A549 (cell line): ENCODE results near the gene TMUB2. TPM values are rescaled to one million over a fixed set of nuclear protein-coding genes. Genes with fewer than 3 reads are reported as not detected.

ENCODE experiments used
- ATAC-seq, 2 experiments: fragments of 200-7000 bp in 1 of 2; fragments of >200 bp in 1 of 2; cut with Nextera tagmentation in 1 of 2; cut with Tn5 transposase in 1 of 2; 3 replicates each; pipeline versions ENCODE4 v1.8.0 to v1.9.1; 2018 to 2020; ENCODE audit warnings: mild to moderate bottlenecking in 1 of 2, moderate library complexity in 1 of 2
- CTCF ChIA-PET: fragments of 300-600 bp; sonication (Branson Sonifier 250); formaldehyde crosslinking; extraction: SDS; loops from one replicate; lab custom pipeline; 2021; ENCODE audit warnings: antibody characterized with exemption, inconsistent platforms; lab: Yijun Ruan, JAX
- POLR2A ChIA-PET: fragments of 350-600 bp; formaldehyde crosslinking; extraction: SDS; loops from one replicate; lab custom pipeline; 2021; ENCODE audit warnings: antibody characterized with exemption, inconsistent platforms; lab: Yijun Ruan, JAX
- DNase-seq, 2 experiments: peaks; one replicate each; pipeline versions ENCODE4 v3.0.0 to v3.0.0-alpha.2; 2011 to 2016; ENCODE audit warnings: low read depth in 1 of 2, low spot score in 1 of 2
- FAIRE-seq: peaks from 2 replicates; lab custom pipeline; 2011; peaks lifted over from hg19 to GRCh38; lab: Jason Lieb, UNC
- H3K27ac ChIP-seq, 2 experiments: fragments of >200 bp; sonication (Bioruptor Twin); formaldehyde crosslinking; 3 replicates each; pipeline ENCODE4 v1.5.1; 2016 to 2017
- H3K4me1 ChIP-seq: fragments of >200 bp; sonication (Bioruptor Twin); formaldehyde crosslinking; 3 replicates; pipeline ENCODE4 v1.6.1; 2016
- H3K4me2 ChIP-seq: fragments of >200 bp; sonication (Bioruptor Twin); formaldehyde crosslinking; 3 replicates; pipeline ENCODE4 v1.6.1; 2016
- H3K4me3 ChIP-seq: fragments of >200 bp; sonication (Bioruptor Twin); formaldehyde crosslinking; 3 replicates; pipeline ENCODE4 v1.5.1; 2016
- H3K9me3 ChIP-seq: fragments of >200 bp; sonication (Bioruptor Twin); formaldehyde crosslinking; 3 replicates; pipeline ENCODE4 v1.6.1; 2016
- BCL3 ChIP-seq: fragments of >200 bp; sonication (Bioruptor Twin); formaldehyde crosslinking; IDR thresholded peaks from 3 replicates; pipeline ENCODE4 v1.6.1; 2016
- CTCF ChIP-seq: fragments of >200 bp; sonication (Bioruptor Twin); formaldehyde crosslinking; IDR thresholded peaks from 3 replicates; pipeline ENCODE4 v1.5.1; 2016
- EP300 ChIP-seq, 2 experiments: fragments of >200 bp; sonication (Bioruptor Twin); formaldehyde crosslinking; IDR thresholded peaks; 2 replicates in 1 of 2; 3 replicates in 1 of 2; pipeline ENCODE4 v1.6.1; 2016 to 2017
- HMGXB4 ChIP-seq: fragments of 250-450 bp; sonication (Bioruptor Pico); IDR thresholded peaks from 2 replicates; pipeline ENCODE4 v1.5.0; 2021; ENCODE audit warnings: mild to moderate bottlenecking, moderate library complexity, borderline replicate concordance
- HOXB5 ChIP-seq: fragments of 250-450 bp; sonication (Bioruptor Pico); IDR thresholded peaks from 2 replicates; pipeline ENCODE4 v1.5.0; 2020; ENCODE audit warnings: mild to moderate bottlenecking, moderate library complexity
- MAX ChIP-seq: IDR thresholded peaks from 2 replicates; pipeline ENCODE4 v1.6.1; 2012
- MAZ ChIP-seq: fragments of 150-350 bp; IDR thresholded peaks from 2 replicates; pipeline ENCODE4 v1.6.1; 2014; ENCODE audit warnings: antibody characterized with exemption, low read depth, low read length, borderline replicate concordance
- MYC ChIP-seq: IDR thresholded peaks from 2 replicates; pipeline ENCODE4 v1.6.1; 2012; ENCODE audit warnings: mild to moderate bottlenecking, inconsistent platforms, low read length, improper control_type of control experiment, borderline replicate concordance
- NPAS2 ChIP-seq: fragments of 250-450 bp; sonication (Bioruptor Pico); IDR thresholded peaks from 2 replicates; pipeline ENCODE4 v1.8.0; 2022; ENCODE audit warnings: mild to moderate bottlenecking, moderate library complexity, borderline replicate concordance
- RARB ChIP-seq: fragments of 250-450 bp; sonication (Bioruptor Pico); IDR thresholded peaks from 2 replicates; pipeline ENCODE4 v1.8.0; 2021; ENCODE audit warnings: mild to moderate bottlenecking, moderate library complexity
- RCOR1 ChIP-seq: fragments of 150-350 bp; IDR thresholded peaks from 2 replicates; pipeline ENCODE4 v1.6.1; 2014; ENCODE audit warnings: antibody characterized with exemption, low read length, low read depth
- REST ChIP-seq: fragments of 200-600 bp; sonication (generic); IDR thresholded peaks from 2 replicates; pipeline ENCODE4 v1.6.1; 2016; ENCODE audit warnings: antibody characterized with exemption, mild to moderate bottlenecking, moderate library complexity
- TFCP2L1 ChIP-seq: fragments of 250-450 bp; sonication (Bioruptor Pico); IDR thresholded peaks from 2 replicates; pipeline ENCODE4 v1.5.0; 2021; ENCODE audit warnings: mild to moderate bottlenecking
- ZFP36 ChIP-seq: fragments of 450-650 bp; IDR thresholded peaks from 2 replicates; pipeline ENCODE4 v1.6.1; 2014; ENCODE audit warnings: borderline replicate concordance; ENCODE audit not compliant: partially characterized antibody
- WGBS: methylation state at CpG from one replicate; pipeline ENCODE4 v1.1.6; 2017; ENCODE audit errors: missing lambda C conversion rate; 5-methylcytosine and 5-hydroxymethylcytosine counted together
- polyA plus RNA-seq, 4 experiments: library from polyadenylated mRNA; depleted of rRNA in 3 of 4; stranded (reverse); fragments of >200 nt; fragmentation: RNase III in 1 of 4; extraction: RNeasy Plus Mini Kit Qiagen cat#74134 plus additional on column Dnase treatment in 1 of 4; gene quantifications; 2 replicates in 3 of 4; 3 replicates in 1 of 4; pipeline ENCODE4 v1.2.3, GENCODE V29; 2011 to 2017

Gene TMUB2
- polyA plus RNA-seq, 2 of the 4 experiments (the other 2 are of a cell fraction): 36.2 to 42.0 TPM

GRCh38 chr17:44190481-44190880 is 3.7 kb downstream of the TMUB2 start:
- DNase-seq (no peak), ATAC-seq (no peak), FAIRE-seq (no peak)
- ChIA-PET POLR2A (interaction anchor here (1.1 kb wide), 1 partner anchor 79 kb away, joined by 3 read pairs; no protein-coding TSS in a partner anchor), CTCF (interaction anchor here (1.1 to 2.1 kb wide), 5 partner anchors 20 to 160 kb away, joined by 3 to 10 read pairs (median 4); no protein-coding TSS in a partner anchor)
- no peak overlapping the region for H3K27ac ChIP-seq
- H3K4me2 ChIP-seq: no peak overlapping the region
- no peaks in the 10 kb centered on the region for H3K9me3 ChIP-seq
- WGBS: 97% methylated on average over 10 of the region's 10 CpGs
- peaks cover 14% of the 10 kb centered on the region for H3K4me1 ChIP-seq
- TF ChIP-seq CTCF: no peak
- no peak for TF ChIP-seq EP300 (IDR thresholded peaks at IDR 0.05)
- TF ChIP-seq TFCP2L1 (CRISPR knock-in tag): 0 out of 2 replicates have a peak, but pooled peaks have one; percentile 29
- H3K4me3 ChIP-seq: no peak overlapping the region

- Histone ChIP-seq H3K4me2 (no peak overlapping the region), H3K4me1 (peaks cover 11% of the 10 kb centered on the region), H3K27ac (no peak overlapping the region), H3K4me3 (no peak overlapping the region), H3K9me3 (no peaks in the 10 kb centered on the region)
- WGBS: 95% methylated on average over 5 of the region's 5 CpGs
- CTCF ChIA-PET: interaction anchor here (1.1 to 7.8 kb wide), 5 partner anchors 19 to 154 kb away, joined by 3 to 61 read pairs (median 7); no protein-coding TSS in a partner anchor
- FAIRE-seq (no peak), ATAC-seq (no peak), DNase-seq (no peak)
- TF ChIP-seq NPAS2 (CRISPR knock-in tag): no peak
- TF ChIP-seq HMGXB4 (CRISPR knock-in tag): no peak
- TF ChIP-seq MYC: no peak
- TF ChIP-seq MAZ: no peak
- TF ChIP-seq RCOR1: no peak
- no peak for TF ChIP-seq REST
- POLR2A ChIA-PET: interaction anchor here (0.6 to 1.4 kb wide), 3 partner anchors 16 to 80 kb away, joined by 3 to 6 read pairs (median 4); no protein-coding TSS in a partner anchor
Observed at GRCh38 chr17:44191369-44191768, 4.6 kb downstream of the TMUB2 start.

GRCh38 chr17:44191941-44192496 is 5.2 kb downstream of the TMUB2 start:
- TF ChIP-seq RARB (CRISPR knock-in tag): 0 out of 2 replicates have a peak, but pooled peaks have one; percentile 54
- no peak for TF ChIP-seq ZFP36
- TF ChIP-seq HOXB5 (CRISPR knock-in tag): no peak
- no peak for TF ChIP-seq MAX
- 0 out of 3 replicates have a peak, but pooled peaks have one; percentile 12 for TF ChIP-seq BCL3
- DNase-seq: no peak
- peak in 1 of 2 experiments; percentile 16; a peak in 3 of 6 replicates for ATAC-seq
- ChIA-PET CTCF (interaction anchor here (0.5 to 7.8 kb wide), 3 partner anchors 20 to 57 kb away, joined by 3 to 61 read pairs (median 4); no protein-coding TSS in a partner anchor), POLR2A (interaction anchor here (1.4 kb wide), 1 partner anchor 18 kb away, joined by 4 read pairs; no protein-coding TSS in a partner anchor)
- FAIRE-seq: no peak
- Histone ChIP-seq H3K4me3 (no peak overlapping the region), H3K27ac (peak overlapping the region in 1 of 2 experiments; percentile 9; a peak in 1 of 6 replicates), H3K4me2 (no peak overlapping the region), H3K4me1 (peaks cover 13% of the 10 kb centered on the region), H3K9me3 (no peaks in the 10 kb centered on the region)
- 92% methylated on average over 7 of the region's 7 CpGs for WGBS
